GM19238 (cell line): ENCODE data around the gene HEXD.
"Not testable (repeated sequence)": the region's sequence is repeated elsewhere in the genome, so short reads cannot be mapped to it uniquely, and the experiment has no call there.

Source experiments
- DNase-seq: peaks from one replicate; pipeline ENCODE4 v3.0.0; 2011; ENCODE audit warnings: low spot score; ENCODE audit not compliant: insufficient read length

Gene HEXD

GRCh38 chr17:82439829-82440365, 21.8 kb downstream of the HEXD start:
- no peak for DNase-seq

DNA sequence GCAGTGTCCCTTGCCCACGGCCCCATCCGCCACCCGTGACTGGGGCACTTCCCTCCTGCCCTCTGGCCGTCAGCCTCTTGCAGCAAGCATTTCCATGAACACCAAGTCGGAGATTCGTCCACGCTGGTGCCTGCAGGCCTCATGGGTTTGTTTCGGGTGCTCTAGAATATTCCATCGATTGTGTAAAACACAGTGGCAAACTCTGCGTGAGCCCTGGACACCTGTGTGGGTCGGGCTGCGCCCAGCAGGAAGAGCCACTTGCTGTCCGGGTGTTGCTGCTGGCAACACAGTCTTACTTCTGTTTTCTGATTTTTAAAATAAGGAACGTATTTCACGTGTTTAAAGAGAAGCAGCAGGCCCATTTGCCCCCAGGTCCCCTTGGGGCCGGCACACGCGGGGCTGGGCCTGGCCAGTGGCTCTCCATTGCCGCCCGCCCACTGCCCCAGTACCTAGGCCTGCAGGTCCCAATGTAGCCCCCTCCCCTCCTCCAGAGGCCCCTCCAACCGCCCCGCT, 22.4 kb downstream of the HEXD start:
- DNase-seq, result no peak

GRCh38 chr17:82440991-82441627, 23.0 kb downstream of the HEXD start:
- no peak for DNase-seq

GRCh38 chr17:82441691-82442487, 23.7 kb downstream of the HEXD start:
- DNase-seq, result no peak

- no peak for DNase-seq
Measured at GRCh38 chr17:82442643-82443464, 24.7 kb downstream of the HEXD start.

GRCh38 chr17:82443465-82444283, 25.5 kb downstream of the HEXD start:
- no peak for DNase-seq

- no peak for DNase-seq
Measured at GRCh38 chr17:82444284-82444893, 26.2 kb downstream of the HEXD start.

DNA sequence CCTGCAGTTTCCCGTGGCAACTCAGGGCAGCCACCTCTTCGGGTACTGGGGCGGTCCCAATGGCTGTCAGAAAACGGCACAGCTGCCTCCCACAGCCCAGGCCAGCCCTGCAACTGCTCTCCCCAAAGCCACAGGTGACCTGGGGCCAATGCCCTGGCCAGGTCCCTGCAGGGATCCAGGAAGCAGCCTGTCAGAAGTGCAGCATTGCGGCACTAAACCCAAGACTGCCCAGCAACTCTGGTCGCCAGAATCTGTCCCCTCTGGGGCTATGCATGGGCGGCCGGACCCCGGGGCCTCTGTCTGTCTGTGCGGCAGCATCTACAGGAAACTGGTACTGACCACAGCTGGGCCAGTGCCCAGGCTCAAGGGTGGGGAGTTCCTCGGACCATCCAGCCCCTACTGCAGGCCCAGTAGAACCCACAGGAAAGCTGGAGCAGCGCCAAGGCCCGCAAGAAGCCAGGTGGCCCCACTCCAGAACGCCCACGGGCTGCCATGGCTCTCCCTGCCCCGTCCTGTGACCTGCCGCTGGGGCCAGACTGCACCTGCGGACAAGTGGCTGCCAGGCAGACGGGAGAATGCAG, 26.9 kb downstream of the HEXD start:
- no peak for DNase-seq

- DNase-seq, result no peak
Measured at GRCh38 chr17:82445542-82445941, 27.4 kb downstream of the HEXD start.

GRCh38 chr17:82446124-82446523, 28.0 kb downstream of the HEXD start:
- DNase-seq, result no peak

DNA sequence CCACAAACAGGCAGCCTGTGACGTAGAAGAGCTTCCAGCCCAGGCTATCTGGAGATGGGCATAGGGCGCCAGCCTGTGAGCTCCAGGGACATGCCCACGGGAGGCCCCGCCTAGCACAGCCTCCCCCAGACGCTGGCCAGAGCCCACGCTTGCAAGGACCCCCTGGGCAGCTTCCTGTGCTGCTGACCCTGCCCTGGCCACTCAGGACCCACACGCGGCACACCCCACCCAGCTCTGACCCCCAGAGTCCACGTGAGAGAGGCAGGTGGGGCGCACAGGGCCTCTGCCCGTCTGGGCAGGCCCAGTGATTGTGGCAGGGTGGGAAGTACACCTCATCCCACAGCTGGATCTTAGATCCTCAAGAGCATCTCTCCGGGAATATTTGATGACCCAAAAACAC, 28.5 kb downstream of the HEXD start:
- no peak for DNase-seq

DNA sequence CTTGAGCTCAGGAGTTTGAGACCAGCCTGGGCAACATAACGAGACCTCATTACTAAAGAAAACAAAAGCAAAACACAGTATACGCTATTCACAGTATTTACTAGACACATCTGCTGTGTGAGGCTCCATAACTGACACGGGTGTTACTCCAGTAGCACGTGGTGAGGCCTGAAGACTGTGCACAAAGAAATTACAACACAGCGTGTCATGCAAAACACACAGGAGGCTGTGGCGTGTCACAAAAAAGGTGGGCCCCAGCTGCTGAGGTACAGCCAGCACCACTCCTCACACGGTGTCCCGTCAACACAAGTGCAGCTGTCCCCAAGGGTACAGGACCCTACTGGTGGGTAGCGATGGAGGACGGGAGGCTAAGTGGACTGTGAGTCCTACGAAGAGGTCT, 29.7 kb downstream of the HEXD start:
- DNase-seq, result no peak

DNA sequence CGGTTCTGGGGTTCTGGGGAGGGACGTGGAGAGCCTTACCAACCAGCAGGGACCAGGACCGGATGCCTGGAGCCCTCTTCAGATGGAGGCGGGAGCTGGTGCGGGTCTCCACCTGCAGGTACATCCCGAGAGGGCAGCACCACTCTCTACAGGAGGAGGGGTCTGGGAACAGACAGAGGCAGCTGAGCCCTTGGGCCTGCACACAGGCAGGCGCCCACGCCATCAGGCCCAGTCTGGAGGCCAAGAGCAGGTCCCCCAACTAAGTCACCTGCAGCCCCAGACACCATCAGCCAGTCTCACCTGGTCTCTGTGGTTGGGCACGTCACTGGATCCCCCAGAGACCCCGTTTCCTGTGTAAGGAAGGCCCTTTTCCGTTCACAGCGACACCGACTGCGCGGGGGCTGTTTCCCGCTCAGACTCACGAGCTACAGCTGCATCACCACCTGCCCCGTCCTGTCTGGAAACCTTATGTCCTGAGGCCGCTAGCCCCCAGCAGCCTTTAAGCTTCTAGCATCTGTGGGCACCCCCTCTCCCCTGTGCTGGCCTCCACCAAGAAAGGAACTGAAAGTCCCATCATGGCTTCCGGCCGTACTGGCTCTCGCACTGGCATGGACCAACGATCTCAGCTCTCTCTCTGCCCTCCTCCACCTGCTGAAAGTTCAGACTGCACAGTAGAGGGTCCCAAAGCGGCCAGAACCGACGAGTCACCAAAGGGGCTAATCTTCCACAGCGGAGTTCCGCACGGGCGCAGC, 31.2 kb downstream of the HEXD start:
- peak; percentile 78 for DNase-seq

- no peak for DNase-seq
Measured at GRCh38 chr17:82449883-82450356, 31.8 kb downstream of the HEXD start.

DNA sequence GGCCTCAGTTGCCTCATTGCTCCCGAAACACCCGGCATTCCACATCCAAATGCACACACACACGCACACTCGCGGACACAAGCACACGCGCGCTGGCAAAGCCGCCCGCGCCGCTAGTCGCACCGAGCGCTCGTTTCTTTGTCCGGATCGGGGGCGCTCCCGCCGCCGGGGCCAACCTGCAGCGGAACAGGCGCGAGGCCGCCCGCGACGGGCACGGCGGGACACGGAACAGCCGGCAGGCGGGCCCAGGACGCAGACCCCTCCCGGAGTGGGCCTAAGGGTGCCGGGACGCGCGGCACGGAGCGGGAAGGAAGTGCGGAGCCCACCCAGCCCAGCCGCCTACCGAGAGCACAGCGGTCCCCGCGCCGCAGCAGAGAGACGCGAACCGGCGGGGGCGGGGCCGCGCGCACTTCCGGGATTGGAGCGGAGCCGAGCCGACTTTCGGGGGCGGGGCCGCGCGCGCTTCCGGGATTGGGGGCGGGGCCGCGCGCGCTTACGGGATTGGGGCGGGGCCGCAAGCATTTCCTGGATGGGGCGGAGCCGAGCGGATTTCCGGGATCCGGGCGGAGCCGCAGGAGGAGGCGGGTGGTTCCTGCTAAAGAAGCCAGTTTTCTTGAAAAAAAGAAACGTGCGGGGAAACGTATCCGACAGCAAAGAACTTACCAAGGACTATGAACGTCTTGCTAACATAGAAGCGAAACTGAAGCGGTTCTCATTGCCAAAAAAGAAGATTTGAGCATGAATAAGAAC, 32.4 kb downstream of the HEXD start, which contains the start of gene CYBC1:
Gene CYBC1 (minus strand): TSS at position 396 of the 750 bp plus-strand sequence. CDS start 1,498 bp downstream, outside the sequence.
- DNase-seq, result peak; percentile 86

DNA sequence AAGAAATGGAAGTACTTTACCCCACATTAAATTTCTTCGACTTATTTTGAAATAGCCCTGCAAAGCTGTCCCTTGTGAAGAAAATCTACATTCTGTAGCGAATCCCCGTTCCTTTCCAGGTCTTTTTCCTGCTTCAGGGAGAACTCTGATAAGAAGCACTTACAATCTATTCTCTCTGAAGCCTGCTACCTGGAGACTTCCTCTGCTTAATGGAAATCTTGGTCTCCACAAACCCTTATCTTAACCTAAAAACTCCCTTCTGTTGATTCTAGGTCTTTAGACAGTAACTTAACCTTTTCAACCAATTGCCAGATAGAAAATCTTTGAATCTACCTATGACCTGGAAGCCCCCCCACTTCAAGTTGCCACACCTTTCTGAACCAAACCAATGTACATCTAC, 34.0 kb downstream of the HEXD start:
- no peak for DNase-seq

DNA sequence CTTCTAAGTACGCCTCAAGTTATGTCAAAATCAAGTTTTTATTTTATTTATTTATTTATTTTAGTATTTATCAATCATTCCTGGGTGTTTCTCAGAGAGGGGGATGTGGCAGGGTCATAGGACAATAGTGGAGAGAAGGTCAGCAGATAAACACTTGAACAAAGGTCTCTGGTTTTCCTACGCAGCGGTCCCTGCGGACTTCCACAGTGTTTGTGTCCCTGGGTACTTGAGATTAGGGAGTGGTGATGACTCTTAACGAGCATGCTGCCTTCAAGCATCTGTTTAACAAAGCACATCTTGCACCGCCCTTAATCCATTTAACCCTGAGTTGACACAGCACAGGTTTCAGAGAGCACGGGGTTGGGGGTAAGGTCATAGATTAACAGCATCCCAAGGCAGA, 35.0 kb downstream of the HEXD start:
- DNase-seq, result not testable (repeated sequence)

DNA sequence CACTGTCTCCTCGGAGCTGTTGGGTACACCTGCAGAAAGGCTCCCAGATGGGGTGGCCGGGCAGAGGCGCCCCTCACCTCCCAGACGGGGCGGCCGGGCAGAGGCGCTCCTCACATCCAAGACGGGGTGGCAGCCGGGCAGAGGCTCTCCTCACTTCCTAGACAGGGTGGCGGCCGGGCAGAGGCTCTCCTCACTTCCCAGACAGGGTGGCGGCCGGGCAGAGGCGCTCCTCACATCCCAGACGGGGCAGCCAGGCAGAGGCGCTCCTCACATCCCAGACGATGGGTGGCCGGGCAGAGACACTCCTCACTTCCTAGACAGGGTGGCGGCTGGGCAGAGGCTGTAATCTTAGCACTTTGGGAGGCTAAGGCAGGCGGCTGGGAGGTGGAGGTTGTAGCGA, 35.6 kb downstream of the HEXD start:
- DNase-seq, result not testable (repeated sequence)
